Fibroblast of villous mesenchyme (primary cell): ENCODE measurements around the gene GPX1. TPM values are rescaled to one million over a fixed set of nuclear protein-coding genes. Genes with fewer than 3 reads are reported as not detected.
A peak's percentile ranks its signal among the peaks of the same experiment; 100 is the strongest.
"Not testable (repeated sequence)": the region's sequence is repeated elsewhere in the genome, so short reads cannot be mapped to it uniquely, and the experiment has no call there.

ENCODE experiments used
- DNase-seq: peaks from one replicate; pipeline ENCODE4 v3.0.0-alpha.2; 2010; ENCODE audit warnings: low read depth
- H3K4me3 ChIP-seq: 2 replicates; pipeline ENCODE4 v1.5.1; 2011; ENCODE audit warnings: low read depth, mild to moderate bottlenecking, low read length
- CTCF ChIP-seq: IDR thresholded peaks from 2 replicates; pipeline ENCODE4 v1.5.1; 2012; ENCODE audit warnings: low read depth, mild to moderate bottlenecking, low read length; ENCODE audit not compliant: insufficient read depth
- total RNA-seq: library from RNA; depleted of rRNA; stranded (reverse); fragments of >200 nt; gene quantifications from 2 replicates; pipeline ENCODE4 v1.2.3, GENCODE V29; 2012

Gene GPX1
- 198 and 272 TPM in 2 replicates for total RNA-seq

GRCh38 chr3:49358217-49358883 lies at the start of gene GPX1:
Gene GPX1 (minus strand): TSS chr3:49358353. CDS start chr3:49358278, 75 bp downstream.
- TF ChIP-seq CTCF = no peak
- peak within 1 kb of the TSS; percentile 71 for H3K4me3 ChIP-seq
- DNase-seq = peak; percentile 97

- no peak for DNase-seq
- no peak for TF ChIP-seq CTCF
- no peak overlapping the region for H3K4me3 ChIP-seq
These were observed 48.7 kb upstream of the GPX1 start for GRCh38 chr3:49406571-49407565.

GRCh38 chr3:49405570-49405969 lies 47.4 kb upstream of the GPX1 start:
- H3K4me3 ChIP-seq, DNase-seq: not testable (repeated sequence)

GRCh38 chr3:49403891-49404290 lies 45.7 kb upstream of the GPX1 start:
- no peak for DNase-seq
- no peak for TF ChIP-seq CTCF
- no peak overlapping the region for H3K4me3 ChIP-seq

- no peak for TF ChIP-seq CTCF
- H3K4me3 ChIP-seq = no peak overlapping the region
- DNase-seq = no peak
These were observed 43.6 kb upstream of the GPX1 start for GRCh38 chr3:49401766-49402165.

GRCh38 chr3:49399461-49399860 lies 41.3 kb upstream of the GPX1 start:
- no peak overlapping the region for H3K4me3 ChIP-seq
- DNase-seq = no peak
- no peak for TF ChIP-seq CTCF

GRCh38 chr3:49397470-49397869 lies 39.3 kb upstream of the GPX1 start:
- no peak for TF ChIP-seq CTCF
- H3K4me3 ChIP-seq = no peak overlapping the region
- DNase-seq = peak; percentile 49

- not testable (repeated sequence) for DNase-seq
These were observed 33.2 kb upstream of the GPX1 start for GRCh38 chr3:49391310-49391709.

More at GRCh38 chr3:49391310-49391709, 33.2 kb upstream of the GPX1 start:
- H3K4me3 ChIP-seq = not testable (repeated sequence)
